Panc1 (cell line): ENCODE results near the gene CCDC183.

ENCODE experiments used
- POLR2AphosphoS5 ChIP-seq: IDR thresholded peaks from 2 replicates; pipeline ENCODE4 v1.6.1; 2012; ENCODE audit warnings: mild to moderate bottlenecking, low read depth, low read length, moderate library complexity
- SIN3A ChIP-seq: IDR thresholded peaks from 2 replicates; pipeline ENCODE4 v1.6.1; 2012; ENCODE audit warnings: low read depth, mild to moderate bottlenecking, low read length, moderate library complexity, borderline replicate concordance; ENCODE audit not compliant: insufficient read depth
- TF ChIP-seq, protein P1 (sequence below): fragments of 450-650 bp; IDR thresholded peaks from 2 replicates; pipeline ENCODE4 v1.5.1; 2017; ENCODE audit warnings: mild to moderate bottlenecking

DNA sequence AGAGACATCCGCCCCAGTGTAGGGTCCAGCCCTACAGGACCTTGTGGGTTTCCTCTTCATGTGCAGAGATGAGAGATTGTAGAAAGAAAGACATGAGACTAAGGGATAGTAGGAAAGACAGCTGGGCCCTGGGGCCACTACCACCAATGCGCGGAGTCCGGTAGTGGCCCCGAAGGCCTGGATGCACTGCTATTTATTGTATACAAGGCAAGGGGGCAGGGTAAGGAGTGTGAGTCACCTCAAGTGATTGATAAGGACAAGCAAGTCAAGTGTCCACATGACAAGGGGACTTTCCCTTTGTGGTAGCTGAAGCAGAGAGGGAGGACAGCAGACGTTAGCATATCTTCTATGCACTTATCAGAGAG is 11.2 kb upstream of the CCDC183 start:
- TF ChIP-seq, protein P1, sequence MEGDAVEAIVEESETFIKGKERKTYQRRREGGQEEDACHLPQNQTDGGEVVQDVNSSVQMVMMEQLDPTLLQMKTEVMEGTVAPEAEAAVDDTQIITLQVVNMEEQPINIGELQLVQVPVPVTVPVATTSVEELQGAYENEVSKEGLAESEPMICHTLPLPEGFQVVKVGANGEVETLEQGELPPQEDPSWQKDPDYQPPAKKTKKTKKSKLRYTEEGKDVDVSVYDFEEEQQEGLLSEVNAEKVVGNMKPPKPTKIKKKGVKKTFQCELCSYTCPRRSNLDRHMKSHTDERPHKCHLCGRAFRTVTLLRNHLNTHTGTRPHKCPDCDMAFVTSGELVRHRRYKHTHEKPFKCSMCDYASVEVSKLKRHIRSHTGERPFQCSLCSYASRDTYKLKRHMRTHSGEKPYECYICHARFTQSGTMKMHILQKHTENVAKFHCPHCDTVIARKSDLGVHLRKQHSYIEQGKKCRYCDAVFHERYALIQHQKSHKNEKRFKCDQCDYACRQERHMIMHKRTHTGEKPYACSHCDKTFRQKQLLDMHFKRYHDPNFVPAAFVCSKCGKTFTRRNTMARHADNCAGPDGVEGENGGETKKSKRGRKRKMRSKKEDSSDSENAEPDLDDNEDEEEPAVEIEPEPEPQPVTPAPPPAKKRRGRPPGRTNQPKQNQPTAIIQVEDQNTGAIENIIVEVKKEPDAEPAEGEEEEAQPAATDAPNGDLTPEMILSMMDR: no peak
- TF ChIP-seq POLR2AphosphoS5: no peak
- no peak for TF ChIP-seq SIN3A
